HTR-8/SVneo (cell line): Measurements from ENCODE around the gene CDX1.

ENCODE experiments used
- DNase-seq: peaks from one replicate; pipeline ENCODE4 v3.0.0; 2011; ENCODE audit warnings: low spot score, mixed read lengths; ENCODE audit not compliant: insufficient read length
- FAIRE-seq: peaks from 2 replicates; lab custom pipeline; 2011; peaks lifted over from hg19 to GRCh38; lab: Jason Lieb, UNC

The CDX1 gene

GRCh38 chr5:150143350-150144245 lies 23.0 kb upstream of the CDX1 start:
- FAIRE-seq: no peak

GRCh38 chr5:150144246-150144801 lies 22.3 kb upstream of the CDX1 start:
- no peak for FAIRE-seq
- DNase-seq: no peak

More at GRCh38 chr5:150143350-150144245, 23.0 kb upstream of the CDX1 start:
- peak; percentile 88 for DNase-seq

- FAIRE-seq (no peak), DNase-seq (no peak)
Observed at GRCh38 chr5:150144879-150145278, 21.7 kb upstream of the CDX1 start.

- FAIRE-seq (no peak), DNase-seq (no peak)
Observed at GRCh38 chr5:150146235-150146634, 20.3 kb upstream of the CDX1 start.

GRCh38 chr5:150146862-150147601 lies 19.5 kb upstream of the CDX1 start:
- no peak for FAIRE-seq

GRCh38 chr5:150147670-150148069 lies 18.9 kb upstream of the CDX1 start:
- FAIRE-seq: peak; percentile 28

More at GRCh38 chr5:150146862-150147601, 19.5 kb upstream of the CDX1 start:
- DNase-seq: no peak

GRCh38 chr5:150148117-150148927 lies 18.3 kb upstream of the CDX1 start:
- peak; percentile 42 for FAIRE-seq
- no peak for DNase-seq

More at GRCh38 chr5:150147670-150148069, 18.9 kb upstream of the CDX1 start:
- no peak for DNase-seq

GRCh38 chr5:150149618-150150017 lies 17.0 kb upstream of the CDX1 start:
- no peak for FAIRE-seq

GRCh38 chr5:150152636-150153462 lies 13.7 kb upstream of the CDX1 start:
- FAIRE-seq (no peak), DNase-seq (no peak)

More at GRCh38 chr5:150149618-150150017, 17.0 kb upstream of the CDX1 start:
- no peak for DNase-seq

- no peak for FAIRE-seq
- DNase-seq: no peak
Observed at GRCh38 chr5:150153483-150153882, 13.1 kb upstream of the CDX1 start.

- DNase-seq (no peak), FAIRE-seq (peak; percentile 72)
Observed at GRCh38 chr5:150153957-150154617, 12.5 kb upstream of the CDX1 start.

GRCh38 chr5:150154618-150155128 lies 11.9 kb upstream of the CDX1 start:
- DNase-seq: no peak

GRCh38 chr5:150155258-150156026 lies 11.1 kb upstream of the CDX1 start, which contains the start of gene PDGFRB:
PDGFRB (minus strand) TSS chr5:150155845; CDS start chr5:150137047, 18,798 bp downstream.
- DNase-seq (peak; percentile 86), FAIRE-seq (peak; percentile 66)

More at GRCh38 chr5:150154618-150155128, 11.9 kb upstream of the CDX1 start:
- FAIRE-seq: no peak

- DNase-seq (no peak), FAIRE-seq (no peak)
Observed at GRCh38 chr5:150156027-150156368, 10.6 kb upstream of the CDX1 start.

- DNase-seq (no peak), FAIRE-seq (no peak)
Observed at GRCh38 chr5:150156540-150156939, 10.0 kb upstream of the CDX1 start.

- DNase-seq (no peak), FAIRE-seq (no peak)
Observed at GRCh38 chr5:150157168-150157567, 9.4 kb upstream of the CDX1 start.

- DNase-seq (no peak), FAIRE-seq (no peak)
Observed at GRCh38 chr5:150158170-150158949, 8.2 kb upstream of the CDX1 start.
